T-helper 1 cell (primary cell): ENCODE data around the gene HAUS1.
"Not testable (repeated sequence)": the region's sequence is repeated elsewhere in the genome, so short reads cannot be mapped to it uniquely, and the experiment has no call there.

ENCODE experiments used
- DNase-seq, 5 donors: peaks; one replicate each; pipeline ENCODE4 v3.0.0-alpha.2; 2012 to 2020

HAUS1 gene

GRCh38 chr18:46158499-46158898, 54.3 kb downstream of the HAUS1 start:
- DNase-seq, result no peak

- peak in 1 of 5 donors; percentile 25 for DNase-seq
Observed at GRCh38 chr18:46160050-46160798, 56.0 kb downstream of the HAUS1 start.

GRCh38 chr18:46160840-46161239, 56.7 kb downstream of the HAUS1 start:
- DNase-seq, result not testable (repeated sequence)

- DNase-seq, result no peak
Observed at GRCh38 chr18:46161703-46162396, 57.7 kb downstream of the HAUS1 start.

GRCh38 chr18:46163091-46163490, 58.9 kb downstream of the HAUS1 start:
- no peak for DNase-seq

GRCh38 chr18:46163941-46164499, 59.8 kb downstream of the HAUS1 start:
- no peak for DNase-seq

- not testable (repeated sequence) for DNase-seq
Observed at GRCh38 chr18:46164502-46164901, 60.3 kb downstream of the HAUS1 start.

- no peak for DNase-seq
Observed at GRCh38 chr18:46164920-46165319, 60.7 kb downstream of the HAUS1 start.

GRCh38 chr18:46166261-46166970, 62.2 kb downstream of the HAUS1 start:
- no peak for DNase-seq

GRCh38 chr18:46167971-46168370, 63.8 kb downstream of the HAUS1 start:
- peak in 1 of 5 donors; percentile 54 for DNase-seq

- DNase-seq, result no peak
Observed at GRCh38 chr18:46169464-46169941, 65.3 kb downstream of the HAUS1 start.

- no peak for DNase-seq
Observed at GRCh38 chr18:46171331-46171730, 67.1 kb downstream of the HAUS1 start.

GRCh38 chr18:46173393-46174341, 69.5 kb downstream of the HAUS1 start:
- peak; percentile 83 to 94 (median 88) for DNase-seq

GRCh38 chr18:46174342-46175041, 70.3 kb downstream of the HAUS1 start:
- peak in 3 of 5 donors; percentile 17 to 57 (median 19) for DNase-seq

GRCh38 chr18:46176001-46176400, 71.8 kb downstream of the HAUS1 start:
- no peak for DNase-seq
